HL-60/S4 (cell line): Measurements from ENCODE around the gene TRIM36.

ENCODE experiments used
- in situ Hi-C: fragments of 300-500 bp; cut with MboI; formaldehyde crosslinking; loops from 2 replicates; pipeline ENCODE4 v1.14.3; 2022; ENCODE audit warnings: low sequenced_read_pairs

Gene TRIM36

GRCh38 chr5:115169487-115170133 lies at the start of gene TRIM36:
TSS of gene TRIM36 (minus strand) at chr5:115169908. CDS start at chr5:115169634, 274 bp downstream.
- in situ Hi-C loops: no loop called here

DNA sequence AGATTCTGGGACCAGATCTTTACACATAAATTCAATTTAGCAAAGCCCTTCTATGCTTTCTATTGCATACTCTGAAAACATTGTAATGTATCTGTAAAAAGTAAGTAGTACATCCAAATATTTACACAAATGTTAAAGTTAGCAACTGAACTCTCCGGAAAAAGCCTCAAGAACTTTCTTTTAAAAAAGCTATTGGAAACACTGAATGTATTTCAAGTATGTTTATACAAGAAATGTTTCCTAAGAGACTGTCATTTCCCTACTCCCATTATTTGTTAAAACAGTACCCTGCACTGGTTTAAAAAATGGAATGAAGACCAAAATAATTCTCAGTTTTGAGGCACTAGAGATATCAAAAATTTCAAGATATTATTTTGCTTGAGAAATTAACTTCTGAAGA lies 44.8 kb upstream of the TRIM36 start:
- in situ Hi-C loops: no loop called here

DNA sequence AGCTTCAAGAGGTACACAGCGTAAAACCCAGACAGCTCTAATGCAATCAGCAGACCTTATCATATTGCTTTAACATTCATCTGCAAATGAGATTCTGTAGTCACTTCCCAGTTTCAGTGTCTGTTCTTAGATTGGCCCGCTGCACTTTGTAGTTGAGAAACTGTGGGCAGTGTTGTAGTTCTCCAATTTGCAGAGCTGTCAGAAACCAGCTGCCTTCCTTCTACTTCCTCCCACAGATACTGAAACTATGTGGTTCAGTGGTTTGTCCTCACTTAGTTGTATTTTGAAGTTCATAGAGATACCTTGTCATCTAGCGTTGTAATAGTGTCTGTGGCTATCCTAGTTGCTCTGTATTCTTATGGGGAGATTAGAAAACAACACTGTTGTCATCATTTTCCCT lies 39.6 kb upstream of the TRIM36 start:
- in situ Hi-C loops: no loop called here

- in situ Hi-C loops: no loop called here
Observed at GRCh38 chr5:115202952-115203351, 33.2 kb upstream of the TRIM36 start.

DNA sequence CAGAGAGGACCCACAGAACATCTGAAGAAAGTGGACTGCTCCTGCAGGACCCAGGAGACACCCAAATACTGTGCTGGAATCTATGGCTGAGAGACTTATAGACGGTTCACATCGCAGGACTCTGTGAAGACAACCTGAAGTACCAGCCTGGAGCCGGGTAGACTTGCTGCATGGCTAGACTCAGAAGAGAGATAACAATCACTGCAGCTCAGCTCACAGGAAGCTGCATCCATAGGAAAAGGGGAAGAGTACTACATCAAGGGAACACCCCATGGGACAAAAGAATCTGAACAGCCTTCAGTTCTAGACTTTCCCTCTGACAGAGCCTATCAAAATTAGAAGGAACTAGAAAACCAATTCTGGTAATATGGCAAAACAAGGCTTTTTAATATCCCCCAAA lies 26.5 kb upstream of the TRIM36 start:
- in situ Hi-C loops: no loop called here

DNA sequence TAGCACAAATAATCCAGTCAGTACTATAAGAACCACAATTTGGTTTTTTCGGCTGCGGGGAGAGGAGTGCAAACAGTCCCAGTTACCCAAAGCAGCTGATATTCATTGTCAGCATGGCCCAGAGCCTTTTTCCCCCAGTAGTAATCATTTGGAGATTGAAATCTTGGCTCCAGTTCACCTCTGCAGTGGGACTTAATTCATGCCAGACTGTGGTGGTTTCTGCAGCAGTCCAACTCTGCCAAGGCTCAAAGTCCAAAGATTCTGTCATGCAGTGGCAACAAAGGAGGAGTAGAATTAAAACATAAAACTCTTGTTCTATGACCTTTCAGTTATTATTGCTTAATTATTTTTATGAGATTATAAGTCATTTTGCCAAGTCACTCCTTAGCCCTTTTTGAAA lies 25.0 kb upstream of the TRIM36 start:
- in situ Hi-C loops: no loop called here

DNA sequence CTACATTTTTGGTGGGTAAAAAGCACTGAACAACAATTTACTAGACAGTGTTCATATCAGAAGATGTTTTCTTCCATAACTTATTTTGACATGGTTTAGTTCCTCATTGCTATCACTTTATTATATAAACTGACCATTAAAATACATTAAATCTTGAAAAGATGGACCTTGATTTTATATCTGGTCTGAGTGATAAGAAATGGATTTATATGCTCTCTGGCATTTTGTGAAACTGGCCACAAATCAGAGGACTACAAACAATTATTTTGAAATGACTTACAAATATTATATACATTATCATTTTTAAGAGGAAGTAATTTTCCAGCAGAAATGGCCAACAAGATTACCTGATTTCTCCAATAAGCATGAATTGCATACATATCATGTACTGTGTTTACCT lies 23.6 kb upstream of the TRIM36 start:
- in situ Hi-C loops: no loop called here

DNA sequence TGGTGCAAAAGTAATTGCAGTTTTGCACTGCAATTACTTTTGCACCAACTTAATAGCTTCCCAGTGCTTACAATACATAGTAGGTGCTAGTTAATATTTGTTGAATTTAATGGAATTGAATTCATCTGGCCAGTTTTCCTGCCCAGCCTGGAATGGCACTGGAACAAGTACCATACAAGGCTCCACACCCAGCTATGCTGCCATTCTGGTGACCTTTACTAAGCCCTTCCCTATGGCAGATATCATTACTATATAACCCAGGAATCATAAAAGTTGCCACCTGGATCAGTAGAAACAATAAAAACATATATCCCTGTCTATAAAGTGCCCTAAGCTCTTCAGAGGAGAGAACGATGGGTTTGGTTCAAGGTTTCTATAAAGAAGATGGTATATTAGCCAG lies 22.4 kb upstream of the TRIM36 start:
- in situ Hi-C loops: no loop called here

GRCh38 chr5:115191474-115192031 lies 21.8 kb upstream of the TRIM36 start:
- in situ Hi-C loops: no loop called here

GRCh38 chr5:115190388-115190787 lies 20.7 kb upstream of the TRIM36 start:
- in situ Hi-C loops: no loop called here

GRCh38 chr5:115189866-115190265 lies 20.2 kb upstream of the TRIM36 start:
- in situ Hi-C loops: no loop called here

DNA sequence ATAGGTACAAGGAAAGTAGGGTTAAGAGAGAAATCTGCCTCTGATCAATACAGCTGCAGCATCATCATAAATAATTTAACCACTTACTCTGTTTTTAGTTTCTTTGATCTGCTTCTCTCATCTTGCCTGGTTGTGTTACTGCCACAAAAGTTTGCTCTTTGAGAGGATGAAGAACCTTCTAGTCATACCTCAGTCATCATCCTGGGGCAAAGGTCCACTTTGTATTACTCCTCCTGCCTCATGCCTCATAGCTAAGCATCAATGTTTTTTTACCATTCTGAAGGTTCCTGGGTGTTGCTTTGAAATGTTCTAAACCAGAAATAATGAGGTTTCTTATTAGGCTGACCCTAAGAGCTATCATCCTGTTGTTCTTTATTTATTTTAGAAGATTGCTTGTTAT lies 17.1 kb upstream of the TRIM36 start:
- in situ Hi-C loops: no loop called here

DNA sequence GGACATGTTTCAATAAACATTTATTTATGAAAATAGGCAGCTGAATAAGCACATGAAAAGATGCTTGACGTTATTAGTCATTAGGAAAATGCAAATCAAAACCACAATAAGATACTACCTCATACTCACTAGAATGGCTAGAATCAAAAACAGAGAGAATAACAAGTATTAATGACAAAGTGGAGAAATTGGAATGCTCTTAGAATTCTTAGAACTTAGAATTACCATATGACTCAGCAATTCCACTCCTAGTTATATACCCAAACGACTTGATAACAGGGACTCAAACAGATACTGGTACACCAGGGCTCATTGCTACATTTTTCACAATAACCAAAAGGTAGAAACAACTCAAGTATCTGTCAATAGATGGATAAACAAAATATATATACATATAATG lies 15.1 kb upstream of the TRIM36 start:
- in situ Hi-C loops: no loop called here

DNA sequence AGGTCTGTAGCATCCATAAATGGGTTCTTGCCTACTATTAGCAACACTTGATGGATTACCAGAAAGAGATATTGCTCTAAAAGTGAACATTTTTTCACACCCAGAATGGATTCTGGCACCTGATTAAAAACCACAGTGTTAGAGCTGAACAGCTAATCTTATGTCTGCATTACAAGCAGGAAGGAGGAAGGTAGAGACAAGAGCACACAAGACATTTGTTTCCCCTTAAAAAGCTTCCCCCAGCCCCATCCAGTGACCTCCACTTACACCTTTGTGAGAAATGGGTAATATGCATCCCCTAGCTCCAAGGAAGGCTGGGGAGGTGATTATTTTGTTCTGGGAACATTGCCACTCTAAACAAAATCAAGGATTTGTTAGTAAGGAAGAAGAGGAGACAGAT lies 12.0 kb upstream of the TRIM36 start:
- in situ Hi-C loops: no loop called here

DNA sequence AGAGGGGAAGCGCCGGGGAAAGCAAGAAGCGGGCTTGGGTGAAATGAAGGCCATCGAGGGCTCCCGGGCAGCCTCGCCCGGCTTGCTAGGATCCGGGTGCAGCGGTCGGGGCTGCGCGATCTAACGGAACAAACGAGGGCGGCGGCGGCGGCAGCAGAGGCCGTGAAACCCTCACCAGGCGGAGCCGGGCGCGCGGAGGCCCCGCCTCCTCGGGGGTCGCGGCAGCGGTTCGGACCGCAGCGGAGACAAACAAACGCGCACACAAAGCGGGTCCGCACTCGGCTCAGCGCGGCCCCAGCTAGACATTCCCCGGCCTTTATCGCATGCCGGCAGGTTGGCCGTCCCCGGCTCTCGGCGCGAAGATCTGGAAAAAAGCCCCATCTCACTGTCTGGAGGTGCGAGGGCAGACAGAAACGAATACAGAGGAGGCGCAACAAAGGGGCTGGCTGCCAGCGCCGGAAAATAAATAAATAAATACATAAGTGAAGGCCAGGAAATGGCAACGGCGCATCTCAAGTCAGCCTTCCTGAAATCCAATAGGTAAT lies 10.5 kb upstream of the TRIM36 start:
- in situ Hi-C loops: no loop called here

GRCh38 chr5:115179394-115180164 lies 9.9 kb upstream of the TRIM36 start:
- in situ Hi-C loops: no loop called here

- in situ Hi-C loops: no loop called here
Observed at GRCh38 chr5:115179030-115179393, 9.3 kb upstream of the TRIM36 start.

DNA sequence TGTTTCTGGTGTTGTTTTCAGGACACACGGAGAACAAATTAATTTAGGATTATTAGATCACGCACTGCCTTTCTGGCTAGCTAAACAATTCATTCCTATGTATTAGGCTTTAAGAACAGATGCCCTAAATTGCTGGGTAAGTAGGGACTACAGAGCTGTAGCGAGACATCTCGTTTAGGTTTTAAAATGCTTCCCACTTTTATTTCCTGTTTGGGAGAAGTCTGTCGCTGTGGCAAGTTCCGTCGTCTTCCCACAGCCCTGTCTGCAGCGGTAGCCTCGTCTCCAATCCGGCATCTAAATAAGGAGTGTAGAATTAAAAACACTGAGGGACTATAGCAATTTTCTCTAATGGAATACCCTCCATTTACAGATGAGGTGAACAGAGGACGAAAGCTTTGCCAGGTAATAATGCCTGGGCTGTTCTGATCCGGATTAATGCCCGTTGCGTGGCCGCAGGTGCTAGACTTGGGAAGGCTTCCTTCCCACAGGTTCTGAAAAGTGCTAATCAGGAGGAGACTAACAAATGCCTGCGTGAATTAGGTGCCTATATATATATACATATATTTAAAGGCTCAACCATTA lies 1.3 kb upstream of the TRIM36 start:
- in situ Hi-C loops: no loop called here

- in situ Hi-C loops: no loop called here
Observed at GRCh38 chr5:115170134-115170928, 623 bp upstream of the TRIM36 start.

- in situ Hi-C loops: no loop called here
Observed at GRCh38 chr5:115168829-115169486, 750 bp downstream of the TRIM36 start.
